GM19438 (cell line): ENCODE results near the gene ZNF385D.

ENCODE experiments used
- ATAC-seq: cut with Tn5 transposase; IDR thresholded peaks from one replicate; pipeline ENCODE4 v1.9.1; 2021; ENCODE audit warnings: low read depth; ENCODE audit not compliant: unreplicated experiment

ZNF385D gene

GRCh38 chr3:21466476-21466875 lies 284.5 kb downstream of the ZNF385D start:
- ATAC-seq: no peak

- no peak for ATAC-seq
These were observed 286.3 kb downstream of the ZNF385D start for GRCh38 chr3:21464746-21465145.

- ATAC-seq: no peak
These were observed 287.7 kb downstream of the ZNF385D start for GRCh38 chr3:21463319-21463718.

GRCh38 chr3:21462141-21462540 lies 288.9 kb downstream of the ZNF385D start:
- no peak for ATAC-seq

GRCh38 chr3:21457084-21457483 lies 293.9 kb downstream of the ZNF385D start:
- no peak for ATAC-seq

- no peak for ATAC-seq
These were observed 301.3 kb downstream of the ZNF385D start for GRCh38 chr3:21449738-21450137.

- ATAC-seq: no peak
These were observed 303.4 kb downstream of the ZNF385D start for GRCh38 chr3:21447476-21448151.

GRCh38 chr3:21446945-21447475 lies 304.0 kb downstream of the ZNF385D start:
- ATAC-seq: no peak

GRCh38 chr3:21446027-21446426 lies 305.0 kb downstream of the ZNF385D start:
- peak; percentile 73 for ATAC-seq

- no peak for ATAC-seq
These were observed 309.2 kb downstream of the ZNF385D start for GRCh38 chr3:21441821-21442220.

GRCh38 chr3:21436835-21437234 lies 314.2 kb downstream of the ZNF385D start:
- no peak for ATAC-seq

- ATAC-seq: no peak
These were observed 315.1 kb downstream of the ZNF385D start for GRCh38 chr3:21435871-21436270.

- ATAC-seq: no peak
These were observed 316.7 kb downstream of the ZNF385D start for GRCh38 chr3:21434310-21434709.

- no peak for ATAC-seq
These were observed 317.3 kb downstream of the ZNF385D start for GRCh38 chr3:21433751-21434150.

- ATAC-seq: no peak
These were observed 324.1 kb downstream of the ZNF385D start for GRCh38 chr3:21426920-21427319.

GRCh38 chr3:21425715-21426114 lies 325.3 kb downstream of the ZNF385D start:
- ATAC-seq: no peak

GRCh38 chr3:21421096-21421495 lies 329.9 kb downstream of the ZNF385D start:
- no peak for ATAC-seq

- no peak for ATAC-seq
These were observed 333.0 kb downstream of the ZNF385D start for GRCh38 chr3:21417991-21418390.

- ATAC-seq: no peak
These were observed 336.5 kb downstream of the ZNF385D start for GRCh38 chr3:21414506-21414905.

- no peak for ATAC-seq
These were observed 340.0 kb downstream of the ZNF385D start for GRCh38 chr3:21411058-21411457.

- ATAC-seq: no peak
These were observed 341.6 kb downstream of the ZNF385D start for GRCh38 chr3:21409401-21409800.

GRCh38 chr3:21407743-21408142 lies 343.3 kb downstream of the ZNF385D start:
- no peak for ATAC-seq
